GM19351 (cell line): ENCODE measurements around the gene PCGF5.
"Not testable (repeated sequence)": the region's sequence is repeated elsewhere in the genome, so short reads cannot be mapped to it uniquely, and the experiment has no call there.

Source experiments
- ATAC-seq: cut with Tn5 transposase; IDR thresholded peaks from one replicate; pipeline ENCODE4 v1.9.1; 2021; ENCODE audit warnings: mild to moderate bottlenecking, moderate library complexity; ENCODE audit not compliant: unreplicated experiment

The PCGF5 gene

DNA sequence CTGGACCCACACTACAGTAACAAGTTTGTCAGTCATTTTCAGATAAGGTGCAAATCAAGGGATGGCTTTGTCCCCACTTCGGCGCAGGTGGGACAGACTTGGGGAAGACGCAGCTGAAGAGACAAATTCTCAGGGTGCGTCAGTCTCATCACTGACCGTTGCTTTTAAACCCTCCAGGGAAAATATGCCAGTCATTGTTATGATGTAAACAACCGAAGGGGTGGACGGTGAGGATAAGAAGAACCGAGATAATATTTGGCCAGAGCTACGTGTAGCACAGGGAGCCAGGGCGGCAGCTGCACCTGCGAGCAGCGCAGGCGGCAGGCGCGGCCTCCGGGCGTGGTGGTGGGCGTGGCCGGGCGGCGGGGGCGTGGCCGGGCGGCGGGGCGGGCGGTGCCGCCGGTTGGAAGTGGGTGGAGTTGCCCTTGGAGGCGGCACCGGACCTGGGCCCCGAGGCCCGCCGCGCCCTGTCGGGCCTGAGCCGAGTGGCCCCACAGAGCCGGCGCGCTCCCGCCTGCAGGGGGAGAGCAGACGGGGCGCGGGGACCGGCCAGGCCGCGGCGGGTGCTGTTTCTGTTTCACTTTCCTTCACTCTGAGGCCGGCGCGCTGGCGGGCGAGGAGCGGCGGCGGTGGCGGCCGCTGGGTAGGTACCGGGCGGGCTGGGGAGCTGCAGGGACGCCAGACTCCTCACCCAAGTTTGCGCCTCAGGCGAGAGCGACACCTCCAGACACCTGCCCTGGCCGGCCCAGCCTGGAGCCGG lies at the start of gene PCGF5:
Gene PCGF5, plus strand, starts transcription at position 470 of the 760 bp plus-strand sequence. CDS start 2,209 bp downstream, outside the sequence.
- ATAC-seq, result peak; percentile 95

- no peak for ATAC-seq
Measured at GRCh38 chr10:91171485-91171884, 49.0 kb upstream of the PCGF5 start.

DNA sequence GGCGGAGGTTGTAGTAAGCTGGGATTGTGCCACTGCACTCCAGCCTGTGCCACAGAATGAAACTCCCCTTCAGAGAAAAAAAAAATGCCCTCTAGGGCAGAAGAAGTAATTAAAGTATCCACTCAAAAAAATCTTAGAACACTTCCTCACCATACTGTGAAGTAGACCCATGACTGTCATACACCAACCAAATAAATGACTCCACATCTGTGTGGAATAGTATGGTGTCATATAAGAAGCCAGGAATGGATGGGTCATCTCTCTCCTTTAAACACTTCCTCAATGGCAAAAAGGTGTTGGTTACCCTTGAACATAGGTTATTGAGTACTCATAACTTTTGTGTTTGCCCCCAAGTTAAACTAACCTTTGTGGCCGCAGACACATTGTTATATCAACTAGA lies 48.1 kb upstream of the PCGF5 start:
- ATAC-seq, result no peak

DNA sequence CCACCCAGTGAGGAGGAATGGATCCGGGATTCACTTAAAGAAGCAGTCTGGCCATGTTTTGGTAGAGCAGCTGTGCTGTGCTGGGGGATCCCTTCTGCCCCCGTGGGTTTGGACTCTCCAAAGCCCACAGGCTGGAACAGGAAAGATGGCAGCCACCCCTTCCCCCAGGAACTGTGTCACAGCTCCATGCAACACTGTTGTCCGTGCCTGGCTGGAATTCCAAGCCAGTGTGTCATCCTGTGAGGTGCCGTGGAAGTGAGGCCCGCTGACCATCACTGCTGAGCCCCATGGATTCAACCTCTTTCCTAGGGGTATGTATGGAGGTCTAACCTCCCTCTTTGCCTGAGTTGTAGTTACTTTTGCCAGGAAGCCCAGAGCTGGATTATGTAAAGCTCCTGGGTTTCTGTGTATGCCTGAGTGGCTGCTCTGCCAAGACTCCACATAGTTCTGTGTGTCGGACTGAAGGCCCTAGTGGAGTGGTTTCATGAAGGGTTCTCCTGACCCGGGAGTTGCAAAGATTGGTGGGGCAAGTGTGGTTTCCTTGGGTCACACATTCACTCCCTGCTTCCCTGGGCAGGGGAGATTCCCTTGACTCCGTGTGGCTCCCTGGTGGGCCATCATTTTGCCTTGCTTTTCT lies 35.1 kb upstream of the PCGF5 start:
- ATAC-seq, result no peak

DNA sequence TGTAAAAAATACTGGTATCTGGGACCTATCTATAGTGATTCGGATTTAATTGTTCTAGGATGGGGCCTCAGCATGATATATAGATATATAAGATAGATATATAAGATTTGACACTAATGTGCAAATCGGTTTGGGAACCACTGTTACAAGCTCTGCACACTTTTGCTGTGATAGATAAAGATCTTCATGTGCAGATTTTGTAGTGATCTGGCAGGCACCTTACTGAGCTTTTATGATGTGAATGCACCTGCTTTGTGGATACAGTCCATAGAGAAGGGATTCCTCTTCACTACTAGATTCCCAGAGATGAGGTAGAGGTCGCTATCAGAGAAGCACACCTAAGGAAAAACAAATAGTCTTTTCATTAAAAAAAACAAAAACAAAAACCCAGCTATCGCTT lies 33.3 kb upstream of the PCGF5 start:
- no peak for ATAC-seq

DNA sequence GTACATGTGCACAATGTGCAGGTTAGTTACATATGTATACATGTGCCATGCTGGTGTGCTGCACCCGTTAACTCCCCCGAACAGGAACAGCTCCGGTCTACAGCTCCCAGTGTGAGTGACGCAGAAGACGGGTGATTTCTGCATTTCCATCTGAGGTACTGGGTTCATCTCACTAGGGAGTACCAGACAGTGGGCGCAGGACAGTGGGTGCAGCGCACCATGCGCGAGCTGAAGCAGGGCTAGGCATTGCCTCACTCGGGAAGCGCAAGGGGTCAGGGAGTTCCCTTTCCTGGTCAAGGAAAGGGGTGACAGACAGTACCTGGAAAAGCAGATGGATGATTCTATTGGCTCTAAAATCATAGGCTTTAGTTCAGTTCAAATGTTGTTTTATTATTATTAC lies 32.5 kb upstream of the PCGF5 start:
- ATAC-seq, result not testable (repeated sequence)

GRCh38 chr10:91188889-91189288 lies 31.6 kb upstream of the PCGF5 start:
- no peak for ATAC-seq

DNA sequence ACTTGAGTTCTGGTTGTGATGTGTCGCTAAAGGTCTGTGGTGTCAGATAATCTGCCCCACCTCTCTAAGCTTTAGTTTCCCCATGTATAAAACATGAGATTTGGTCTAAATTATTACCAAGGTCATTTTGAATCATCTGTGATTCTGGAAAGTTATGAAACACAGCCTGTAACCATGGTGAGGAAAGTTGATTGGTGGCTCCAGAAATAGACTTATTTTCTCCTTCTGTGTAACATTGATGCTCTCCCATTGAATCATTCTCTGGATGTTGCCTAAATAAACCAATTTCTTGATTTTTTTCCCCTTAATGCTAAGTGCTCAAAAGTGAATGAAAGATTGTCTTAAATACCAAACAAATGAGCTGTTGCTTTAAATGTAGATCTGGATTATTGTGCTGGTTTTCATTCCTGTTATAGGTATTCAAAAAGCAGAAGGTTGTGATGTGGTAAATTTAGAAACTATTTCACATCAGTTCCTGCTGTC lies 30.0 kb upstream of the PCGF5 start:
- ATAC-seq, result no peak

DNA sequence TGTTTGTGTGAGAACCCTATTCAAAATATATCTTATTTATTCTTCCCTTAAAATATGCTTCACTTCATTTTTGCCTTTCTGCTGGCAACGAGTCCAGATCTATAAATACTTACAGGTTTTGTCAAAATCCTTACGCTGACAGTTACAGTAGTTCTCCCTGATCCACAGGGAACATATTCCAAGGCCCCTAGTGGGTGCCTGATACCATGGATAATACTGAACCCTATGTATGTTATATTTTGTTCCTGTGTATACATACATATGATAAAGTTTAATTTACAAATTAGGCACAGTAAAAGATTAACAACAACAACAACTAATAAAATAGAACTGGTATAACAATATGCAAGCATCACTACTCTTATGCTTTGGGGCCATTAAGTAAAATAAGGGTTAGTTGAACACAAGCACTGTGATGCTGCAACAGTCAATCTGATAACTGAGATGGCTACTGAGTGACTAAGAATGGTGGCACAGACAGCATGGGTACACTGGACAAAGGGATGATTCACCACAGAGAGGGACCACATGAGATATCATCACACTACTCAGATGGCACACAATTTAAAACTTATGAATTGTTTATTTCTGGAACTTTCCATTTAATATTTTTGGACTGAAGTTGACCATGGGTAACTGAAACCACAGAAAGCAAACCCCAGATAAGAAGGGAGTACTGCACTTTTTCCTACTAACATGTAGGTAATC lies 29.4 kb upstream of the PCGF5 start:
- ATAC-seq, result peak; percentile 72

GRCh38 chr10:91191584-91191919 lies 28.9 kb upstream of the PCGF5 start:
- no peak for ATAC-seq

DNA sequence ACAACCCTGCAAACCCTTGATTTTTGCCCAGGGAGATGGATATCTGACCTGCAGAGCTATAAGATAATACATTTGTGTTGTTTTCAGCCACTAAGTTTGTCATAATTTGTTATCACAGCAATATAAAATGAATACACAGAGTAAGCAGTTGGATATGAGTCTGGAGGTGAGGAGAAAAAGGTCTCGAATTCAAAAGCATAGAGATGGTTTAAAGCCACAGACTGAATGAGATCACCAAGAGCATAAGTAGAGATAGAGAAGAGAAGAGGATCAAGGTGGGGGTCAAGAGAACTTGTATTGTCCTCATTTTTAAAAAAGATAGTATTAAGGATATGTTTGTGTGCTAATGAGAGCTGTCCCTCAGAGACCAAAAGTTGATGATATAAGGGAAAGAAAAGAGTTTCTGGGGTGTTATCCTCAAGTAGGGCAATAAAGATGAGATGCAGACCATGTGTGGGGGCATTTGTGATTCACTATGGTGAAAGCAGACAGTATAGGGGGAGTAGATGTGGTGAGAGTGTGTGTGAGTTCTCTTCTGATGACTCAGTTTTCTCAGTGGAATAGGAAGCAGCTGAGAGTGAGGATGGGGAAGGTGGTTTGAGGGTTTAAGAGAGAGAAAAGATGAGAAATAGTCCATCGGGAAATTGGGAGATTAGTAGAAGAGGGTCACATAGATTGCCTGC lies 25.8 kb upstream of the PCGF5 start:
- no peak for ATAC-seq

GRCh38 chr10:91196268-91197048 lies 24.0 kb upstream of the PCGF5 start:
- ATAC-seq, result no peak

GRCh38 chr10:91197127-91197526 lies 23.3 kb upstream of the PCGF5 start:
- ATAC-seq, result no peak

- peak; percentile 82 for ATAC-seq
Measured at GRCh38 chr10:91198781-91199180, 21.7 kb upstream of the PCGF5 start.

DNA sequence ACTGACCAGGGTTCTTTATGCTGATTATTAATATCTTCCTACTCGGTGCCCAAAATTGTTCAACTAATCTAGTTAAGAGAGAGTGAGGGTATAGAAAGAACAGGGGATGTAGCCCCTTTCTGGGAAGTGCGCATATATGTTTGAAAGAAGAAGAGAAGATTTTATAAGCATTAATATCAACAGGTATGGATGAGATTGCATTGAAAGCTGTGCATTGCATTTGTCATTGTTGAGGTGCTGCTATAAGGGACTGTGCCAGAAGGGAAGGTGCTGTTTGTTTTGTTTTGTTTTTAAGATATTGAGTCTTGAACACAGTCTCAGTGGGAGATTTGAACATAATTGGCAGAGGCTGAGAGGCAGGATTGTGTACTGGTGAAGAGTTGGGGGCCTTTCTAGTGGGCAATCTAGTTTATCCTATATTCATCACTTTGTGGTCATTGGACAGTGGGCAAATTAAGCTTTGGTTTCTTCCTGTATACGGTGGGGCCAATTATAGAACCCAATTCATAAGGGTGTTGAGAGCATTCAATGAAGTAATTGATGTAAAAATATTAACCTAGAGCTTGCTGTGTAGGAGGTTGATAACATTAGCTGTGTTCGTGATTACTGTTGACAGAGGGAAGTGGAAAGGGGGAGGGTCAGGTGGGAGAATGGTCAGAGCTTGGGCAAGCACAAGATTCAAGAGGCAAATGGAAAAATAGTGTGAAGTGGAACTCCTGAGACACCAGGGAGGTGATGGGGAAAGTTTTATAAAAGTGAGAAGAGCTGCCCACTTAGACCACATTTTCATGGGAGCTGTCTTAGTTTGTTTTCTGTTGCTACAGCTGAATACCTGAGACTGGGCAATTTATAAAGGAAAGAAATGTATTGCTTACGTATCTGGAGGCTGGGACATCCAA lies 19.9 kb upstream of the PCGF5 start:
- ATAC-seq, result no peak

- no peak for ATAC-seq
Measured at GRCh38 chr10:91201213-91201996, 19.1 kb upstream of the PCGF5 start.

DNA sequence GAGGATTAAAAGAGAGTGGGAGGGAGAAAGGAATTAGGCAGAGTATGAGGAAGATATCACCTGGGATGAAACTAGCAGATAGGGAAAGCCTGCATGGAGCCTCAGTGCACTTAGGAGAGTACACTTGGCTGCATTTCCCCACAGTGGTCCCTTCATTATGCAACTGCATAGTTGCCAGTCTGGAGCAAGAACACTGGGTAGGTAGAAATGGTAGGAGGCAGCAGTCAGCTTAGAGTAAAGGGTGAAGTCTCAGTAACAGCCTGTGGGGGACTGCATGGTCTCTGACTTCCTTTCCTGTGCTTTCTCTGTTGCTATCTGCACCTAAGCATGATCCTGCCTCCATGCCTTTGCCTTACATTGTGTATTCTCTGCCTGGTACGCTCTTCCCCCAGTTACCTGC lies 14.0 kb upstream of the PCGF5 start:
- no peak for ATAC-seq

DNA sequence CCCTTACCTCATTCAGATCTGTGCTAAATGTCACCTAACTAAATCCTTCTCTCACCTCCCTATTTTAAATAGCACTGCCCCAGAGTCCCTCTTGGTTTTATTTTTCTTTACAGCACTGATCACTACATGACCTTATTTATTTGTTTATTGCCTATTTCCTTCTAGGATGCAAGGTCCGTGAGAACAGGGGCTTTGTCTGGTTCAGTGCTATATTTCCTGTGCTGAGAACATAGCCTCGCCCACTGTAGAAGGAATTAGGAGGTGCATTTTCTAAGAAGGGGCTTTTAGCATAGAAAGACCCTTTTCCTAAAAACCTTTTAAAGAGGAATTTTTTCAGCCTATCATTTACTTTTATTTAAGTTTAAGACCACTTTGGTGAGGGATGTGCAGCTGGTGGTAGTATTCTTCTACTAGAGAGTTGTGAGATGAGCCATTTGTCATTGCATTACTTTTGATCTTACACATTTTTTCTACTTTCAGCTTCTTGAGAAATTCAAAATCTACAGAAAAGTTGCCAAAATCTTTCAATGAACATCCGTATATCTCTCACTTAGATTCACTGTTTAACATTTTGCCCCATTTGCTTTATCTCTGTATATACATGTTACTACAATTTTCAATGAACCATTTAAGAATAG lies 13.5 kb upstream of the PCGF5 start:
- ATAC-seq, result no peak
